KBM-7 (cell line): Measurements from ENCODE around the gene UNC5CL.

Source experiments
- DNase-seq: peaks from one replicate; pipeline ENCODE4 v3.0.0-alpha.2; 2015
- in situ Hi-C: fragments of 300-500 bp; cut with MboI; formaldehyde crosslinking; loops from 2 replicates; pipeline ENCODE4 v1.14.3; 2020; ENCODE audit warnings: low sequenced_read_pairs, low pct_unique_long_range_greater_than_20kb, mixed read lengths

UNC5CL gene

GRCh38 chr6:40986921-40987819 lies 51.9 kb downstream of the UNC5CL start:
- in situ Hi-C loops: no loop called here
- no peak for DNase-seq

GRCh38 chr6:40986364-40986763 lies 52.7 kb downstream of the UNC5CL start:
- in situ Hi-C loops: no loop called here
- DNase-seq: no peak

DNA sequence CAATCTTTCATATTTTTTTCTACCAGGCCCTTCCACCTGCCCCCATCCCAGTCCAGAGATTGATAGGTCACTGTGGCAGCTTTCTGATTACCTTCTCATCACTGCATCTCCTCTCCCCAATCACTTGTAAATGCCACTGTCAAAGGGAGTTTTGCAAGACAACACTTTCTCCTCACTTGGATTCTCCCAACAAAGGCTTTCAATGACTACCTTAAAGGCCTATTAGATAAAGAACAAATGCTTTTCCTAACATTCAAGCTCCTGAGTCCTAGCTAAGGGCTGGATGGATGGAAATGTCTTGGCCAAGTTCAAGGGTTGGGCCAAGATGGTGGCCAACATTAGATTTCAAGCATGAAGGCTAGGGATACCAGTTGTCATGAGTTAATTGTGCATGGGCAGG lies 55.3 kb downstream of the UNC5CL start:
- no peak for DNase-seq
- in situ Hi-C loops: no loop called here

DNA sequence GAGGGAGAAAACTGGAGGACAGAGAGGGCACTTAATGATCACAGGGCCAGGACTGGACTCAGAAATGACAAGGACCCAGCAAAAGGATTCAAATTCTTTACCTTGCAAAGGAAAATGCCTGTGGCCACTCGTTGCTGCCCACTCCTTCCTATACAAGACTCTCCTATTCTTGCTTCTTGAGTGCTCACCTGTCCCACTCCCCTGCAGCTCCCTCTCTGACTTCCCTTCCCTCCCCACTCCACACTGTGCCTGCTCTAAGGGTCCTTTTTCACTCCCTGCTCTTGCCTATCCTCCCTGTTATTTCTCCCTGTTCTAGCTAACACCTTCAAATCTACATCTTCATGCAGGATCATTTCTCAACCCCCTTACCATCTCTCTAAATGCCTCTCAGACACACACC lies 56.1 kb downstream of the UNC5CL start:
- DNase-seq: no peak
- in situ Hi-C loops: no loop called here

DNA sequence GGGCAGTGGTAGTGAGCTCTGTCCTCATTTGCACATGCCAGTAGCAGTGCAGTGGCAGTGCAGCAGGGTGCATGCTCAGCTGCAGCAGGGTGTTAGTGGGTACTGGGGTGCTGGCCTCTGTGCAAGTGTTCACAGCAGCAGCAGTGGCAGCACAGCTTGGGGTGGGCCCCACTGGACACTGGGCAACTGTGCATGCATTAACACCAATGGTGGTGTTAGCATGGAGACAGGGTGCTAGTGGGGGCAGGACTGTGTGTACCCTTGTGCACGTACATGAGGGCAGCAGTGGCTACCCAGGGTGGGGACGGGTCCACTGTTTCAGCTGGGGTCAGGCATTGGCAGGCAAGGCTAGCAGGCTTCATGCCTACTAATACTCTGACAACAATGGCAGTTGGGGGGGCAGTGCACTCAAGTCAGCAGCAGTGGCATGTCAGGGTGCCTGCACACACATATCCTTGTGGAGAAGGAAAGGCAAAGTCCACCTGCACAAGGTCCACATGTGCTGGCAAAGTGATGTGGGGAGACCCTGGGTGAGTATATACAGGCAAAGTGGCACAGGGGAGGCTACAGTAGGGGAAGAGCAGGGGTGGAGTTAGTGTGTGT lies 60.2 kb downstream of the UNC5CL start:
- no peak for DNase-seq
- in situ Hi-C loops: no loop called here

DNA sequence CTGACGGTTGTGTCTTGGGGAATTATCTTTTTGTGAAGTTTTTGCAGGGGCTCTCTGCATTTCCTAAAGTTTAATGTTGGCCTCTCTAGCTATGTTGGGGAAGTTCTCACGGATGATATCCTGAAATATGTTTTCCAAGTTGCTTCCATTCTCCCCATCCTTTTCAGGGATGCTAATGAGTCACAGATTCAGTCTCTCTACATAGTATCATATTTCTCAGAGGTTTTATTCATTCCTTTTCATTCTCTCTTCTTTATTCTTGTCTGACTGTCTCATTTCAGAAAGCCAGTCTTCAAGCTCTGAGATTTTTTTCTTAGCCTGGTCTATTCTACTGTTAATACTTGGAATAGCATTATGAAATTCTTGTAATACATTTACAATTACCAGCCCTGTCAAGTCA lies 61.3 kb downstream of the UNC5CL start:
- in situ Hi-C loops: no loop called here
- DNase-seq: no peak

DNA sequence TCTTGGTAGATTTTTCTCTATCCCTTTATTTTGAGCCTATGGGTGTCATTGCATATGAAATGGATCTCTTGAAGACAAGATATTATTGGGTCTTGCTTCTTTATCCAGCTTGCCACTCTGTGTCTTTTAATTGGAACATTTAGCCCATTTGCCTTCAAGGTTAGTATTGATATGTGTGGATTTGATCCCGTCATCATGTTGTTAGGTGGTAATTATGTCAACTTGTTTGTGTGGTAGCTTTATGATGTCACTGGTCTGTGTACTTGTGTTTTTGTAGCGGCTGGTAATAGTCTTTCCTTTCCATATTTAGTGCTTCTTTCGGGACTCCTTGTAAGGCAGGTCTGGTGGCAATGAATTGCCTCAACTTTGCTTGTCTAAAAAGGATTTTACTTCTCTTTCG lies 61.9 kb downstream of the UNC5CL start:
- in situ Hi-C loops: no loop called here
- no peak for DNase-seq
